Stimulated activated CD4-positive, alpha-beta T cell treated with anti-CD3 and anti-CD28 coated beads, TNF-alpha, amount 100 ng/mL, for 4 hours (primary cell): ENCODE data around the gene TNNT3.
"Not testable (repeated sequence)": the region's sequence is repeated elsewhere in the genome, so short reads cannot be mapped to it uniquely, and the experiment has no call there.

Experiments
- DNase-seq, 3 experiments: peaks; one replicate each; pipeline ENCODE4 v3.0.0-alpha.2; 2020; ENCODE audit warnings: low read depth in 3 of 3

The TNNT3 gene

DNA sequence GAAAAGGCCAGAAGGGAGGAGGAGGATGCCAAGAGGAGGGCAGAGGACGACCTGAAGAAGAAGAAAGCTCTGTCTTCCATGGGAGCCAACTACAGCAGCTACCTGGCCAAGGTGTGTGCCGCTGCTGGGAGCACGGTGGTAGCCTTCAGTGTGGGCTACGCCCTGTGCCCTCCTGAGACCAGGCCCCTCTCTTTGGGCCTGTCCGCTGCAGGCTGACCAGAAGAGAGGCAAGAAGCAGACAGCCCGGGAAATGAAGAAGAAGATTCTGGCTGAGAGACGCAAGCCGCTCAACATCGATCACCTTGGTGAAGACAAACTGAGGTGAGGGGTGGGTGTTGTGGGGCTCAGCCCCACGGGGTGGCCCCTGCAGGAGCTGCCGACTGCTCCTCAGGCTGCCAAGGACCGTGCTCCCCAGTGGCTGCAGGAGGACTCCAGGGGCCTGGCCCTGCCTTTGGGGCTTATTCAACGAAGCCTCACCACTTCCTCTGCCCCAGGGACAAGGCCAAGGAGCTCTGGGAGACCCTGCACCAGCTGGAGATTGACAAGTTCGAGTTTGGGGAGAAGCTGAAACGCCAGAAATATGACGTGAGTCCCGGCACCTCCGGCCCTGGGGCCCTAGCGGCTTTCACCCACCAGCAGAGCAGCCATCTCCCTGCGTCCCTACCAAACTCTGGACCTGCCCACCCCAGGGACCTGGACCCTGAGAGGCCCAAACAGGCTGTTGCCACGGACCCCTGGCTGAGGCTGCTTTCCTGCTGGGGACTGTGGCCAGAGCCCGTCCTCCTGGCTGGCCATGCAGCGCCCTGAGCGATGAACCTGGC lies 15.0 kb downstream of the TNNT3 start:
- no peak for DNase-seq

DNA sequence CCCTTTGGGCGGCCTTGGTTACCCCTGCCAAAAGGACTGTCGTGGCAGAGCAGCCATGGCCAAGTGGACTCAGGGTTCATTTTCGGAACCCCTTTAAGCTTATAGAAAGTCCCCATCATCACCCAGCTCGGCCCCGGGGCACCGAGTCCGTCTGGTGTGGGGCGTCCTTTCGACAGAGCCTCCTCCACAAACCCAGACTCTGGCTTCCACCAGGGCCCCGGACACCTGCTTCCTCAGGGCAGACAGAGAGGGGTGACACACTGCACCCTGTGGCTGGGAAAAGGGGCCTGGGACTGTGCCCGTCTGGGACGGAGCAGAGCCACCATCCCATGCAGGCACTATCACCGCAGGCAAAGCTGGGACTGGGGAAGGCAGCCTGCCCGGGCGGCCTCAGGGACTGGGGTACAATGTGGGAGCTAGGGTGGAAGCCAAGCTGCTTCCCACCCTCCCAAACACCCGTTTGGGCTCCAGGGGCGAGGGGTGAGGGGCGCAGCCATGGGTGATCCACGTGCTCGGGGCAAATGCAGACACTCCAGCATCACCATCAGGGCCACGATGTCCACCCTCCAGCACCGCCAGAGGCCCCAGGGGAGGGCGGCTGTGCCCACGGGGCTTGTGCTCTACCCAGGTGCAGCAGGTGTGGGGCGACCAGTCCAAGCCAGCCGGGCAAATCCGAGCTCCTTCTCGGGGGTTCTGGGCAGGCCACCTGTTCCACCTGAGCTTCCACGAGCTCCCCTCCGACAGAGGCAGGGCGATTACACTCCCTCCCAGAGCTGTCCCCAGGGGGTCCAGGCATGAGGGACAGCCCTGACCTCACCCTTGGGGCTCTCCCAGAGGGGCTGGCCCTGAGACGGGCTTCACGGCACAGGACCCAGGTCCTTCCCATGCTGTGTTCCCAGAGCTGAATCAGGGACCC lies 15.9 kb downstream of the TNNT3 start:
- DNase-seq: no peak

DNA sequence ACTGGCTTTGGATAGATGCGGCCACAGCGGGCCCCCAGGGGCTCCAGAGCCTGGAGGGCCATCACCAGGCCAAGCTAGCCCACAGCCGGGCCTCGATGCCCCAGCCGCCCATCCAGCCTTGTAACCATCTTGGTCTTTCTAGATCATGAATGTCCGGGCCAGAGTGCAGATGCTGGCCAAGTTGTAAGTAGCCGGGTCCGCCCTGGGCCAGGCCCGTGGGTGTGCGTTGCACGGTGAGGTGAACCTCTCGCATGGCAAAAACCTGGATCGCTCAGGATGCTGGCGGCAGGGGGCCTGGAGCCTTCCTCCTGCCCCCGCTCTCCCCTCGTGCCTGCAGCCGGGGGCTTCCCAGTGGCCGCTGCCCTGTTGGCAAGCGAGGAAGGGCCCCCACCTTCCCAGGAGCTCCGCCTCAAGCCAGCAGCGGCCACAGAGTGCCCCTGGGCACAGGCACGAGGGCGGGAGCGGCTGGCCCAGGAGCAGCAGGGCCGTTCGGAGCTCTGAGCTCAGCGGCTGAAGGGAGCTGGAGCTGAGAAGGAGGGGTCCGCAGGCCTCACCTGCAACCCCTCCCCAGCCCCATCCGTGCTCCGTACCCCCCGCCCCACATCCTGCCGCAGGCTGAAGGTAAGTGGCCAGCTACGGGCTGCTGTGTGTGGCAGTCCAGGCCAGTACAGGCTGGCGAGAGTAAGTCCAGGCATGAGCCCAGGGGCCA lies 16.7 kb downstream of the TNNT3 start:
- no peak for DNase-seq

DNA sequence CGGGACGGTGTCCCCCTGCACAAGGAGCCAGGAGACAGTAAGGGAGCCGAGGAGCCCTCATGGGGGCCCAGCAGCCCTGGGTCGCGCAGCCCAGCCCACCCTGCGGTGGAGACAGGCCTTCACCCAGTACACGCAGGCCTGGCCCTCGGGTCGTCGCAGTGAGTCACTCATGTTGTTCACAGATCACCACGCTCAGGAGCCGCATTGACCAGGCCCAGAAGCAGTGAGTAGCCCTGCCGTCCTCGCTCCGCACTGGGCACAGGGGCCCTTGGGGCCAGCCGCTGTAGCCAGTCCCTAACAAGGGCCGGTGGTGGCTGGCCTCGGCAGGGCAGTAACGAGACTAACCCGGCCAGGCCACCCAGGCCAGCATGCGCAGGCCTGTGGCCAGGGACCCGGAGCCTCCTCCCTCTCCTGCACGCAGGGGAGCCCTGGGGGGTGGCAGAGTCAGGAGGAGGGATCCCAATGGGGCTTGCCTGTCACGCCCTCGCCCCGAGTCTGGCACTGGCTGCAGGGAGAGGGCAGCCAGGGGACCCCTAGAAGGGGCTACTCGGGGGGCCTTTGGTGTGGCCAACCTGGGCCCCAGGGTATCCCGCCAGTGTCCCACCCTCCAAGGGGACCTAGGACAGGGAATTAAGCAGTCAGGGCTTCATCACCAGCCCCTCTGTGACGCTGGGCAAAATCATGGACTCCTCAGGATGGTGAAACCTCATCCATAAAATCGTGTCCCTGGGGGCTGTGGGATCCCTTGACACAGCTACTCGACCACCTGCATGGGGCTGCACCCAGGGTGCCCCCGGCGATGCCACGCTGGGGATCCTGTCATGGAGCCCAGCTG lies 17.5 kb downstream of the TNNT3 start:
- no peak for DNase-seq

DNA sequence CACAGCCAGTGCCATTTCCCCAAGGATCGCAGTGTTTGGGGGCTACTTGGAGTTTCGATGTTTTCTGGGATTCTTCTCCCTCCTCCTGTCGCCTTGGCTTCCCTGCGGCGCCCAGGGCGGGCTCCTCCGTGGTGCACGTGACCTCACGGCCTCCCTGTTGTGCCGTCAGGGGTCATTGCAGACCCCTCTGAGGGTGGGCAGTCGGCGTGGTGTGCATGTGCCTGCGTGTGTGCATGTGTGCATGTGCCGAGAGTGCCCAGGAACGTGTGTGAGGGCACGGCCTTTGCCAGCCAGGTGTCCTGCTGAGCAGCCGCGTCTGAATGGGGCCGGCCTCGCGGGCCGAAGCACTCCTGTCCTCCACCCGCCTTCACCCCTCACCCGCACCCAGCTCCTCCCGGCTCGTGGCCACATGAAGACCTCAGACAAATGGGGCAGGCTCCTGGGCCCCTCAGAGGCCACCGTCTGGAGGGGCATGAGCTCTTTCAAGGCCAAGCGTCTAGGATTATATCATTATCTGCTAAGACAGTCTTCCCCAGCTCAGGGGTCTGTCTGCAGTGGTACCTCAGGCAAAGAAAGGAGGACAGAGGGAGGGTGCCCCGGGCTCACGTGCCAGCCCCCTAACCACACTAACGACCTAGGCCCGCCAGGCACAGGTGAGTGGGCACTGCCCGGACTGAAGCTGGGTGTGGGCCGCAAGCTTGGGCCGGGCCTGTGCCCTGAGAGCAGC lies 18.3 kb downstream of the TNNT3 start:
- DNase-seq: no peak

DNA sequence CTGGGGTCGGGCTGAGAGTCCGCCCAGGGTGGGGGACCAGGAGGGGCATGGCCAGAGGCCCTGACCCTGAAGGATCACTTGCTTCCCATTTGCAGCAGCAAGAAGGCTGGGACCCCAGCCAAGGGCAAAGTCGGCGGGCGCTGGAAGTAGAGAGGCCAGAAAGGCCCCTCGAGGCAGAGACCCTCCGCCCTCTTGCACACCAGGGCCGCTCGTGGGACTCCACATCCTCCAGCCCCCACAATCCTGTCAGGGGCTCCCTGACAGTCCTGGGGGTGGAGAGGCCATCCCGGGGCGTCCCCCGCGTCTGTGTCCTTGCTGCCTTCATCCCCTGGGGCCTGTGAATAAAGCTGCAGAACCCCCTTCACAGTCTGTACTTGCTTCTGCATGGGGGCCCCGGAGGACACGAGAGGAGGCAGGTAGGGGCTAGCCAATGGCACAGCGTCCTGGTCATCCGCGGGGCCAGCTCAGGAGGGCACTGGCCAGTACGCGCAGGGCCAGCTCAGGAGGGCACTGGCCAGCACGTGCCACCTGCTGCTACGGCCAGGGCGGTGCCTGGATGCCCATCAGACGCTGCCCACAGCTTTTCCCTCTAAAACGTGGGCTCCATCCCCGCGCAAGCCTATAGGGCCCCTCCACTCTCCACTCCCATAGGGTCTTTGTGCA lies 19.0 kb downstream of the TNNT3 start:
- DNase-seq: no peak

DNA sequence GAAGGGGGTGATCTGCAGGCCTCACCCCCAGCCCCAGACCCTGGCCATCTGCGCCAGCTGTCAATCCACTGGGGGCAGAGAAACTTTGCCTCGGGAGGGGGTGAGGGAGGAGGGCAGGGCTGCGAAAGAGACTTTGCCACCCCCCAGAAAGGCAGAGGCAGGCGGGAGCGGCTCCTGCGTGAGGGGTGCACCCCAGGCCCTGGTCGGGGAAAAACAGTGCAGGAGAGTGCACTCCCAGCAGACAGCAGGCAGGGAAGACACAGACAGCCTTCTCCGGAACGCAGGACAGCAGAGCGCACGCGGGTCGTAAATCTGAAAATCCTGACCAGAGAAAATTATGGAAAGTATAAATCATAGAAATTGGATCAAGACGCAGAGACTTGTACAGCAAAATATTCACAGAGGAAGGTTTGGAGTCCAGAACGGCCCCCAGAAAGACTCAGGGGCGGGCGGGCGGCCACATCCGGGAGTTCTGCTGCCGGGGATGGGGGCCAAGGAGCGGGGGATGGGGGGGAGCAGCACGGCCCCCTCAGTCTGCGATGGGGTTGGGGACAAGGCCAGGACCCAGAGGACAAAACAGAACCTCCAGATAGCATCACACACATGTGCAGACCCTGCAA lies 19.6 kb downstream of the TNNT3 start:
- no peak for DNase-seq

DNA sequence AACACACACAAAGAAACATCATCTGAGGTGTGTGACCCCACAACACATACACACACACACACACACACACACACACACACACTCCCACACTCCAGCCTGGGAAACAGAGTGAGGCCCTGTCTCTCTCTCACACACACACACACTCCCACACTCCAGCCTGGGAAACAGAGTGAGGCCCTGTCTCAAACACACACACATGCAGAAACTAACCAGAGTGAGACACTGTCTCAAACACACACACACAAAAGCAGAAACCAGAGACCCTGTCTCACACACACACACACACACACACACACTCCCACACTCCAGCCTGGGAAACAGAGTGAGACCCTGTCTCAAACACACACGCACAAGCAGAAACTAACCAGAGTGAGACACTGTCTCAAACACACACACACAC lies 20.3 kb downstream of the TNNT3 start:
- not testable (repeated sequence) for DNase-seq

DNA sequence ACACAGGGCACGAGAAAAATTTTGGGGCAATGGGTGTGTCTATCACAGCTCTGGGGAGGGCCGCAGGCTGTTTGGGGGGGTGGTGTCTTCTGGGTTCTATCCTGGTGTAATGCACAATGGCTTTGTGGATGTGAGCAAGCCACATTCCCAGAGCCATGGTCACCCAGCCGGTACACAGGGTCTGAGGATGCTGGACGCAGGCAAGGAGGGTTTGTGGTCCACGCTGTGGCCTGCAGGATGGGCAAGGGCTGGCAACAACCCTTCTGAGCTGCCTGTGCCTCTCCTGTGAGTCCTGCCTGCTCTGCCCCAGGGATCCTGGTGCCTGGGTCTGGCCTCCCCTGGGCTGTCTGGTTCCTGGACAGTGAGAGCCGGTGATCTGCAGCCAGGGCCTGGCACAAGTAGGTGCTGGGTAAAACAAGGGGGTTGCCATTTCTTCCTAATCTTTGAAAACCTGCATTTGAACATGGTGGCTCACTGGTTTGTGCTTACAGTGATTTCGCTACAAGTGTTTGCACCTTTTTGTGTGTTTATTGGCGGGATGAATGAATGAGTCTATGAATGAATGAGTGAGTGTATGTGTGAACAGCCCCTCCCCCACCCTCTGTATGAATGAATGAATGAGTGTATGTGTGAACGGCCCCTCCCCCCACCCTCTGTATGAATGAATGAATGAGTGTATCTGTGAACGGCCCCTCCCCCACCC lies 23.2 kb downstream of the TNNT3 start:
- DNase-seq: no peak

DNA sequence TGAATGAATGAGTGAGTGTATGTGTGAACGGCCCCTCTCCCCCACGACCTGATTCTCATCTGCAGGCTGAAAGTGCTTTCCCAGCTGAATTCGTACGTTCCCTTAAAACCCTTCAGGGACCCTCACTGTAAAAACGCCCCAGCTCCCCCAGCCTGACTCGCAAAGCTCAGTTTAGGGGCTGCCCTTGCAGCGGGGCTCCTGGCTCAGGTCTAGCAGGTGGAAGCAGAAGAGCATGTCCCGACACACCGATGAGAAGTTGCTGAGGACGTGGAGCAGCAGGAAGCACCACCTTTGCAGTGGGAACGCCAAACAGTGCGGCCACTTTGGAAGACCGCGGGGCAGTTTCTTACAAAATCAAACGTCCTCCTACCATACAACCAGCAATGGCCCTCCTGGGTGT lies 24.1 kb downstream of the TNNT3 start:
- DNase-seq: no peak

DNA sequence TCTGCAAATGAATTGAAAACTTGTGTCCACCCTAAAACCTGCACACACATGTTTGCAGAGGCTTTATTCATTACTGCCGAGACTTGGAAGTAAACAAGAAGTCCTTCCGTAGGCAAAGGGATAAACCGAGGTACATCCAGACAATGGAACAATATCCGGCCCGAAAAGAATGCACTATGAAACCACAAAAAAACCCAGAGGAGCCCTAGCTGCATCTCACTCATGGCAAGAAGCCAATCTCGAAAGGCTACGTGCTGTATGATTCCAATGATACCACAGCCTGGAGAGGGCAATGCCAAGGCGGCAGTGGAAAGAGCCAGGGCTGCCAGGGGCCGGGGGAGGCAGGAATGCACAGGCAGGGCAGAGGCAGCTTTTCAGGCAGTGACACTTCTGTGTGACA lies 24.5 kb downstream of the TNNT3 start:
- no peak for DNase-seq

DNA sequence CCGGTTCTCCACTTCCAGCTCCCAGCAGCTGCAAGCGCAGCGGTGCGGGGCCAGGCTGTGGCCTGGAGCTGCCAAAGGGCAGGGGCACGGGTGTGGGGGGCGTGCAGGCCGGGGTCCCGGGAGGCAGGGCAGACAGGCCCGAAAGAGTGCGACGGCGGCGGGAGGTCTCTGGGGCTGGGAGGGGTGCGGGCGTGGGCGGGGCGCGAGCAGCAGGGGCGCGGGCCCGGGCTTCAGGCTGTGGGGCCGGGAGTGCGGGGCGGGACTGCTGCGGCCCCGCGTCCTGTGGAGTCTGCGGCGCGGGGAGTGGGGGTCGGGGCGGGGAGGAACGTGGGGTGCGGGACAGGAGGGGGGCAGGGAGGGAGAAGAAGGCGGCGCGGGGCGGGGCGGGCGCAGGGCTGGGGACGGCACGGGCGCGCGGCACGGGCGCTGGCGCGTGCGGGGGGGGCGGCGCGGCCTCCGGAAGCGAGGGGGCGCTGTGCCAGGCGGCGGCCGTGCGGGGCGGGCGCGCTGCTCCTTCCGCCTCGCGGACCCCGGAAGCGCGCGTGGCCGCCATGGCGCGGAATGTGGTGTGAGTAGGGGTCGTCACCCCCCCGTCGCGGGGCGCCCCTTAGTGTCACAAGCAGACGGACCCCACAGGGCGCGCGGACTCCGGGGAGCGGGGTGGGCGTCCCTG lies 27.4 kb downstream of the TNNT3 start, which contains the start of gene MRPL23:
TSS of gene MRPL23 (plus strand) at position 521 of the 673 bp plus-strand sequence. CDS start at position 552, 31 bp downstream.
- DNase-seq: peak in 2 of 3 experiments; percentile 23 to 29

DNA sequence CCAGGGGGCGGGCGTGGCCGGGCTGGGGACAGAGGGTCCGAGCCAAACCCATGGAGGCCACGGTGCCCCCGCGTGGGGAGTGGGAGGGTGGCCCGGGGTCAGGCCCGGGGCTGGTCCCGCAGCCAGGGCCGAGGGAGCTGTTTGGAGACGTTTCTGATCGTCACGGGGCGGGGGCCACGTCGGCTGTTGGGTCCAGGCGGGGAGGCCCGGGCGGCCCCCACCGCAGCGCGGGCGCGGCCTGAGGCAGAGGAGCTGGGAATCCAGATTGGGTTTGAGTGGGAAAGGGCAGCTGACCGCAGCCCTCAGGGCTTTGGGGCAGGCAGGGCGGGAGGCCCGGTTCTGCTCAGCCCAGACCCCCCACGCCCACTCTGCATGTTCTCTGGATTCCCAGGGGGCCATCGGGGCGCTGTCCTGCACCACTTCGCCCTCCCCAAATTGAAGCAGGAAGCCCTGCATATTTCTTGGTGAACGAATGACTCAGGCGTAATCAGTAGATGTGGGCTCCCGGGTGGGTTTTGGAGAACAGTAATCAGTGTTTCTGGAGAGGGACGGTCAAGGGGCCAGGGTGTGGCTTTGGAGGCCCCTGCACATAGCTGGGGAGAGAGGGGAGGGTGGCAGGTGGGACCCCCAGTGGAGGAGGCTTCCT lies 28.2 kb downstream of the TNNT3 start:
- DNase-seq: no peak

DNA sequence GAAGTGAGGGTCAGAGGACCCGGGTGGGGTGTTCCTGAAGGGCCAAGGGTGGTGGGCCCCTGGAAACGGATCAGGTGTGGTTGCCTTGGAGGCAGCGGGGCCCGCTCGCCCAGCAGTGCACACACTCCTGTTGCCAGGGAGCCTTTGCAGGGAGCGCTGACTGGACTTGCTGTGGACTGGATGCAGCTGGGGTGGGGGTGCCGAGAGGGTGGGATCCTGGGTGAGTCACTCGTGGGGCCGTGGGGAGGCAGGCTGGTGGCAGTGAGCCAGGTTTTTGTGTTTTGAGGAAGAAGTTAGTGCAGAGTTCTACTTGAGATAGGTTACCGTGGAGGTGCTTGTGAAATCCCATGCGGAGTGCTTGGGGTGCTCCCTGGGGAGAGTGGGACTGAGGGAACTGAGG lies 28.9 kb downstream of the TNNT3 start:
- DNase-seq: no peak

DNA sequence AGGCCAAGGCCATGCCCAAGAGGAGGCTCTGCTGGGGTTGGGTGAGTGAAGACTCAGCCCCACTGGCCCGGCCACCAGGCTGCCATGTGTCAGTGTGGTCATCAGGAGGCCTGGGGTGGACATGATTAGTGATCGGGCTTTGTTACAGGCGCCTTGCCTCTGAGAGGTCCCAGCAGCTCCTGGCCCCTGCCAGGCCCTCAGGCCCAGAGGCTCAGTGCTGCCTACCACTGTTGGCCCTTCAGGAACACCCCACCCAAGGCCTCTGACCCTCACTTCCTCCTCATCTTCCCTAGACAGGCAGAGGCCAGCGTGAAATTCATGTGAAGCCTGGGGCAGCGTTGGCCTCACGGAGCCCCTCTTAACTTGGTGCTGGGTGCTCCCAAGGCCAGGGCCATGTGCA lies 29.8 kb downstream of the TNNT3 start:
- no peak for DNase-seq

DNA sequence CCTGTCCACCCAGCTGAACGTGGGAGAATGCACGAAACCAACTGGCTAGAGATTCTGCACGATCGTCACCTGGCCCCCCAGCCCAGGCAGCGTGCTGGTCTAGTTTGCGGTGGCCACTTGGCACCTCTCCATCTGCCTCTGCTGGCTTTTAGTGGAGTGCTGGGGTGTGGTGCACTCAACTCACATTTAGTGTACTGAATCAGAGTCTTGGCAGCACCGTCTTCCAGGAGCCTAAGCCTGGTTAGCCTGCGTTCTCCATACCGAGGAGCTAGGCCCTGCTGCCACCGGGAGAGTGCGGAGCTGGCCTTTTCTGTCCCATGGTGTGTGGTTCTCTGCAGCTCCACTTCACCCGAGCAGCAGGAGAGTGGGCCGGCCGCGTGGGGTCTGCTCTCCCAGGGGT lies 30.4 kb downstream of the TNNT3 start:
- DNase-seq: no peak

DNA sequence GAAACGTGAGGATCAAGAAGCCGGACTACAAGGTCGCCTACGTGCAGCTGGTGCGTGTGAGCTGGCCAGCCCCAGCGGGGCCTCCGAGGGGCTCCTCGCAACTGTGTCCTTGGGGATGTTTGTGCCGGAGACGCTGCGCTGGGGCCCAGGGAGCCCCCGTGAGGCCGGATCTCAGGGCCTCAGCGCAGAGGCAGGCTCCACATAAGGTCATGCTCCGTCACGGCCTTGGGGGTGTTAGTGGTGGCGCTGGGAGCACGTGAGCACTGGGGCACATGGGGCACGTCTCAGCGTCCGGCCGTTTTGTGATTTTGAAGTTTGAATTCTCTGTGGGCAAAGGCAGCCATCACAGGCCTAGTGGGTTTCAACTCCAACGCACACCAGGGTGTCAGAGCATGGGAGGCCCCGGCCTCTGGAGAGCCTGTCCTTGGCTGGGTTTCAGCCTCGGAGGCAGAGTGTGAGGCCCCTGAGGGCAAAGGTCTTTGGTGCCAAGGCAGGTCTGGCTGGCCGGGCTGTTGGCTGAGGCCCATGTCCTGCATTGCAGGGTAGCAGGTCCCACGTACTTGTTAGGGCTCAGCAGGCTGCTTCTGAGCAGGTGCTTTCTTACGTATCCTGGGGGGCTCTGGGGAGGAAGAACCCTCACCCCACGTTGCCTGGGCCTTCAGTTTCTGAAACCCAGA lies 33.4 kb downstream of the TNNT3 start:
- no peak for DNase-seq
